ENCODE results near the gene MGMT. TPM values are rescaled to one million over a fixed set of nuclear protein-coding genes. Genes with fewer than 3 reads are reported as not detected.
"Not testable (repeated sequence)": the region's sequence is repeated elsewhere in the genome, so short reads cannot be mapped to it uniquely, and the experiment has no call there.

MGMT gene
- 18.0 TPM for polyA plus RNA-seq
- long read RNA-seq, donor 1, transcript MGMT-201 (5 exons, 1,759 nt), result major isoform, 19 of 19 reads
- long read RNA-seq, donor 1, partial matches to known transcripts, result 0 of 19 reads
- long read RNA-seq, donor 1, other reads (novel, unspliced or antisense), result 0 of 19 reads
- long read RNA-seq, donor 2, transcript MGMT-201 (5 exons, 1,759 nt), result major isoform, 43 of 43 reads
- long read RNA-seq, donor 2, partial matches to known transcripts, result 0 of 43 reads
- long read RNA-seq, donor 2, other reads (novel, unspliced or antisense), result 0 of 43 reads
- long read RNA-seq, donor 3, result 0 reads
- long read RNA-seq, donor 4, partial matches to known transcripts, result 0 of 2 reads
- long read RNA-seq, donor 4, other reads (novel, unspliced or antisense), result 0 of 2 reads
- long read RNA-seq, donor 5, transcript MGMT-201 (5 exons, 1,759 nt), result major isoform, 21 of 21 reads
- long read RNA-seq, donor 5, partial matches to known transcripts, result 0 of 21 reads
- long read RNA-seq, donor 5, other reads (novel, unspliced or antisense), result 0 of 21 reads
- long read RNA-seq, donor 6, transcript MGMT-201 (5 exons, 1,759 nt), result major isoform, 33 of 34 reads
- long read RNA-seq, donor 6, partial matches to known transcripts, result 0 of 34 reads
- long read RNA-seq, donor 6, other reads (novel, unspliced or antisense), result 0 of 34 reads
- long read RNA-seq, donor 7, transcript MGMT-201 (5 exons, 1,759 nt), result major isoform, 20 of 21 reads
- long read RNA-seq, donor 7, partial matches to known transcripts, result 0 of 21 reads
- long read RNA-seq, donor 7, other reads (novel, unspliced or antisense), result 0 of 21 reads
- long read RNA-seq, donor 8, transcript MGMT-201 (5 exons, 1,759 nt), result major isoform, 82 of 99 reads
- long read RNA-seq, donor 8, partial matches to known transcripts, result 17 of 99 reads
- long read RNA-seq, donor 8, other reads (novel, unspliced or antisense), result 0 of 99 reads
- long read RNA-seq, donor 9, transcript MGMT-201 (5 exons, 1,759 nt), result major isoform, 42 of 42 reads
- long read RNA-seq, donor 9, partial matches to known transcripts, result 0 of 42 reads
- long read RNA-seq, donor 9, other reads (novel, unspliced or antisense), result 0 of 42 reads
- long read RNA-seq, donor 10, transcript MGMT-201 (5 exons, 1,759 nt), result major isoform, 53 of 65 reads
- long read RNA-seq, donor 10, partial matches to known transcripts, result 5 of 65 reads
- long read RNA-seq, donor 10, other reads (novel, unspliced or antisense), result 6 of 65 reads
- long read RNA-seq, donor 11, transcript MGMT-201 (5 exons, 1,759 nt), result major isoform, 46 of 46 reads
- long read RNA-seq, donor 11, partial matches to known transcripts, result 0 of 46 reads
- long read RNA-seq, donor 11, other reads (novel, unspliced or antisense), result 0 of 46 reads

GRCh38 chr10:129466703-129467358 is at the start of gene MGMT:
TSS of gene MGMT (plus strand) at chr10:129467241.
- Histone ChIP-seq H3K9me3 (ENCODE audit: control insufficient read depth, low read depth, low read length) (peaks cover 6% of the 10 kb centered on the region), H3K27ac (ENCODE audit: low read length) (peak within 1 kb of the TSS; percentile 97), H3K4me3 (ENCODE audit: low read length) (peak within 1 kb of the TSS; percentile 86), H3K36me3 (ENCODE audit: control insufficient read depth, insufficient read depth, low read length) (peaks cover 13% of the 10 kb centered on the region), H3K27me3 (ENCODE audit: control insufficient read depth, insufficient read depth, low read length) (no peaks in the 10 kb centered on the region), H3K4me1 (ENCODE audit: control insufficient read depth, insufficient read depth, low read length) (peaks cover 18% of the 10 kb centered on the region)
- DNase-seq, result peak; percentile 82 to 88
- no CpG with 5 or more reads among the region's 85 CpGs for WGBS (ENCODE audit: insufficient coverage, low lambda C conversion rate)

GRCh38 chr10:129417870-129418269 is 49.2 kb upstream of the MGMT start:
- H3K36me3 ChIP-seq (ENCODE audit: control insufficient read depth, insufficient read depth, low read length), result no peaks in the 10 kb centered on the region
- no peak overlapping the region for H3K27ac ChIP-seq (ENCODE audit: low read length)
- H3K4me1 ChIP-seq (ENCODE audit: control insufficient read depth, insufficient read depth, low read length), result no peaks in the 10 kb centered on the region
- H3K9me3 ChIP-seq (ENCODE audit: control insufficient read depth, low read depth, low read length), result no peaks in the 10 kb centered on the region
- H3K27me3 ChIP-seq (ENCODE audit: control insufficient read depth, insufficient read depth, low read length), result peaks cover 2% of the 10 kb centered on the region
- 84% methylated on average over 2 of the region's 9 CpGs for WGBS (ENCODE audit: insufficient coverage, low lambda C conversion rate)
- peak in 1 of 2 donors; percentile 18 for DNase-seq
- H3K4me3 ChIP-seq (ENCODE audit: low read length), result no peak overlapping the region

GRCh38 chr10:129418496-129419225 is 48.4 kb upstream of the MGMT start:
- no peaks in the 10 kb centered on the region for H3K4me1 ChIP-seq (ENCODE audit: control insufficient read depth, insufficient read depth, low read length)
- no peaks in the 10 kb centered on the region for H3K9me3 ChIP-seq (ENCODE audit: control insufficient read depth, low read depth, low read length)
- H3K27me3 ChIP-seq (ENCODE audit: control insufficient read depth, insufficient read depth, low read length), result peaks cover 2% of the 10 kb centered on the region
- no peaks in the 10 kb centered on the region for H3K36me3 ChIP-seq (ENCODE audit: control insufficient read depth, insufficient read depth, low read length)
- no CpG with 5 or more reads among the region's 17 CpGs for WGBS (ENCODE audit: insufficient coverage, low lambda C conversion rate)
- DNase-seq, result no peak
- H3K27ac ChIP-seq (ENCODE audit: low read length), result no peak overlapping the region
- no peak overlapping the region for H3K4me3 ChIP-seq (ENCODE audit: low read length)

GRCh38 chr10:129419397-129419796 is 47.6 kb upstream of the MGMT start:
- peaks cover 2% of the 10 kb centered on the region for H3K27me3 ChIP-seq (ENCODE audit: control insufficient read depth, insufficient read depth, low read length)
- no peaks in the 10 kb centered on the region for H3K9me3 ChIP-seq (ENCODE audit: control insufficient read depth, low read depth, low read length)
- H3K4me3 ChIP-seq (ENCODE audit: low read length), result no peak overlapping the region
- H3K27ac ChIP-seq (ENCODE audit: low read length), result no peak overlapping the region
- no peak for DNase-seq
- WGBS (ENCODE audit: insufficient coverage, low lambda C conversion rate), result no CpG with 5 or more reads among the region's 23 CpGs
- H3K4me1 ChIP-seq (ENCODE audit: control insufficient read depth, insufficient read depth, low read length), result no peaks in the 10 kb centered on the region
- no peaks in the 10 kb centered on the region for H3K36me3 ChIP-seq (ENCODE audit: control insufficient read depth, insufficient read depth, low read length)

GRCh38 chr10:129421399-129422010 is 45.5 kb upstream of the MGMT start:
- WGBS (ENCODE audit: insufficient coverage, low lambda C conversion rate), result 87% methylated on average over 5 of the region's 10 CpGs
- Histone ChIP-seq H3K36me3 (ENCODE audit: control insufficient read depth, insufficient read depth, low read length) (no peaks in the 10 kb centered on the region), H3K4me3 (ENCODE audit: low read length) (no peak overlapping the region), H3K27me3 (ENCODE audit: control insufficient read depth, insufficient read depth, low read length) (no peaks in the 10 kb centered on the region), H3K4me1 (ENCODE audit: control insufficient read depth, insufficient read depth, low read length) (no peaks in the 10 kb centered on the region), H3K27ac (ENCODE audit: low read length) (no peak overlapping the region), H3K9me3 (ENCODE audit: control insufficient read depth, low read depth, low read length) (no peaks in the 10 kb centered on the region)
- no peak for DNase-seq

GRCh38 chr10:129424978-129425377 is 42.1 kb upstream of the MGMT start:
- Histone ChIP-seq H3K9me3 (ENCODE audit: control insufficient read depth, low read depth, low read length) (no peaks in the 10 kb centered on the region), H3K4me1 (ENCODE audit: control insufficient read depth, insufficient read depth, low read length) (no peaks in the 10 kb centered on the region), H3K36me3 (ENCODE audit: control insufficient read depth, insufficient read depth, low read length) (no peaks in the 10 kb centered on the region), H3K27me3 (ENCODE audit: control insufficient read depth, insufficient read depth, low read length) (no peaks in the 10 kb centered on the region), H3K4me3 (ENCODE audit: low read length) (no peak overlapping the region), H3K27ac (ENCODE audit: low read length) (no peak overlapping the region)
- WGBS (ENCODE audit: insufficient coverage, low lambda C conversion rate), result no CpG with 5 or more reads among the region's 15 CpGs
- no peak for DNase-seq

DNA sequence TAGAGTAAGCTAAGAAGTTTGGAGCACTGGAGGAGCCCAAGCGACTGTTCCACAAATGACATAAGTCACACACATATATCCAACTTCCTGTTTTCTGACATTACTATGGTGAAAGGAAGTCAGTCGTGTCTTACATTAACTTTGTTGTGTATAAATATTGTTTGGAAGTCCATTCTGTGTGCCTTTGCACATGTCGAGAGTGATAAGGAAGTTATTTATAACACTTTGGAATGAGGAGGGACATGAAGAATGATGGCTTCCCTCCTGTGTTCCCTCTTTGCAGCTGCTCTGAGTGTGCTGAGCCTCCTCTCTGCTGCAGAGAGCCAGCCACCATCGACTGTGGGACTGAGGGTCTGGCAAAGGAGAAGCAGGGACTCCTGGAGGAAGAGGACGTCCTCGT is 40.4 kb upstream of the MGMT start:
- no peaks in the 10 kb centered on the region for H3K4me1 ChIP-seq (ENCODE audit: control insufficient read depth, insufficient read depth, low read length)
- no peaks in the 10 kb centered on the region for H3K9me3 ChIP-seq (ENCODE audit: control insufficient read depth, low read depth, low read length)
- peaks cover 3% of the 10 kb centered on the region for H3K27me3 ChIP-seq (ENCODE audit: control insufficient read depth, insufficient read depth, low read length)
- WGBS (ENCODE audit: insufficient coverage, low lambda C conversion rate), result 100% methylated on average over 1 of the region's 6 CpGs
- peak; percentile 18 to 43 for DNase-seq
- H3K36me3 ChIP-seq (ENCODE audit: control insufficient read depth, insufficient read depth, low read length), result no peaks in the 10 kb centered on the region
- H3K4me3 ChIP-seq (ENCODE audit: low read length), result no peak overlapping the region
- no peak overlapping the region for H3K27ac ChIP-seq (ENCODE audit: low read length)

GRCh38 chr10:129433266-129433665 is 33.8 kb upstream of the MGMT start:
- peaks cover 3% of the 10 kb centered on the region for H3K27me3 ChIP-seq (ENCODE audit: control insufficient read depth, insufficient read depth, low read length)
- H3K4me3 ChIP-seq (ENCODE audit: low read length), result no peak overlapping the region
- no peaks in the 10 kb centered on the region for H3K4me1 ChIP-seq (ENCODE audit: control insufficient read depth, insufficient read depth, low read length)
- no CpG with 5 or more reads among the region's 7 CpGs for WGBS (ENCODE audit: insufficient coverage, low lambda C conversion rate)
- no peak for DNase-seq
- no peaks in the 10 kb centered on the region for H3K9me3 ChIP-seq (ENCODE audit: control insufficient read depth, low read depth, low read length)
- H3K36me3 ChIP-seq (ENCODE audit: control insufficient read depth, insufficient read depth, low read length), result no peaks in the 10 kb centered on the region
- no peak overlapping the region for H3K27ac ChIP-seq (ENCODE audit: low read length)

- WGBS (ENCODE audit: insufficient coverage, low lambda C conversion rate), result no CpG with 5 or more reads among the region's 4 CpGs
- not testable (repeated sequence) for H3K27ac ChIP-seq (ENCODE audit: low read length); H3K4me1 ChIP-seq (ENCODE audit: control insufficient read depth, insufficient read depth, low read length); H3K27me3 ChIP-seq (ENCODE audit: control insufficient read depth, insufficient read depth, low read length); H3K4me3 ChIP-seq (ENCODE audit: low read length); H3K9me3 ChIP-seq (ENCODE audit: control insufficient read depth, low read depth, low read length); H3K36me3 ChIP-seq (ENCODE audit: control insufficient read depth, insufficient read depth, low read length); DNase-seq
These were observed 31.3 kb upstream of the MGMT start for GRCh38 chr10:129435724-129436123.
